Measurements from ENCODE around the gene CTSS.

DNA sequence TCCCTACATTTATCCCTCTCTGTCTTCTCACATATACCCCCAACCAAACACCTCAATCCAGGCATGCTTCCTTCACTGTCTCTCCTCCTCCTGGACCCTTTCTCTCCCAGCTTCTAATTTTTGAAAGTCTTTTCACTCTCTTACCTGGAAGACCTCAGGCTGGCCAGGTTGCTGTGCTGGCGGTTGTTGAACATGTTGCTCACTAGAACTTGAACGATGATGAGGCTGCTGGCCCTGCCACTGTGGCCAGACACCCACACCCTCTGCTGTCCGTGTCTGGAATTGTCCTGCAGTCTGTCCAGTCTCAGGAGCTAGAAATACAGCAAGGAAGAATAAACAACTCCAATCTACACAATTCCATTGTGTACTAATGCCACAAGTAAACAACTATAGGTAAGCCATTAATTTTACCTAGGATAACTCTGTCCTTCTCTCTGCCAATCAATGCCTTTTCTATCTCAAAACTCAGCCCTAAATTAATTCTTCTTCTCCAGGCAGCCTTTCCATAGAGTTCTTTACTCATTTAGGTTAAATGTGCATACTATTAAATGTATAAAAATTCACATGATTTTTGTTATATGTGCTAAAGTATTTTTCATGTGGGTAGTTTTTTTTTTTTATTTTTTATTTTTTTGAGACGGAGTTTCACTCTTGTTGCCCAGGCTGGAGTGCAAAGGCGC, 47.6 kb upstream of the CTSS start:
- TF ChIP-seq EZH2 (IDR thresholded peaks at IDR 0.05; ENCODE audit: borderline replicate concordance, low read length) = no peak
- TF ChIP-seq, protein P1, sequence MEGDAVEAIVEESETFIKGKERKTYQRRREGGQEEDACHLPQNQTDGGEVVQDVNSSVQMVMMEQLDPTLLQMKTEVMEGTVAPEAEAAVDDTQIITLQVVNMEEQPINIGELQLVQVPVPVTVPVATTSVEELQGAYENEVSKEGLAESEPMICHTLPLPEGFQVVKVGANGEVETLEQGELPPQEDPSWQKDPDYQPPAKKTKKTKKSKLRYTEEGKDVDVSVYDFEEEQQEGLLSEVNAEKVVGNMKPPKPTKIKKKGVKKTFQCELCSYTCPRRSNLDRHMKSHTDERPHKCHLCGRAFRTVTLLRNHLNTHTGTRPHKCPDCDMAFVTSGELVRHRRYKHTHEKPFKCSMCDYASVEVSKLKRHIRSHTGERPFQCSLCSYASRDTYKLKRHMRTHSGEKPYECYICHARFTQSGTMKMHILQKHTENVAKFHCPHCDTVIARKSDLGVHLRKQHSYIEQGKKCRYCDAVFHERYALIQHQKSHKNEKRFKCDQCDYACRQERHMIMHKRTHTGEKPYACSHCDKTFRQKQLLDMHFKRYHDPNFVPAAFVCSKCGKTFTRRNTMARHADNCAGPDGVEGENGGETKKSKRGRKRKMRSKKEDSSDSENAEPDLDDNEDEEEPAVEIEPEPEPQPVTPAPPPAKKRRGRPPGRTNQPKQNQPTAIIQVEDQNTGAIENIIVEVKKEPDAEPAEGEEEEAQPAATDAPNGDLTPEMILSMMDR (conservative IDR thresholded peaks at IDR 0.05 in 1 of 2, IDR thresholded peaks at IDR 0.05 in 1 of 2; ENCODE audit: extremely low read depth in 1 of 2, insufficient read depth in 1 of 2, low read depth in 1 of 2, low read length in 2 of 2) = peak; percentile 90 to 95

Data from mammary epithelial cell (primary cell).